Activated B cell treated with CpG ODN at 0.5 μM for 24 hours (primary cell): ENCODE measurements around the gene LIF. TPM values are rescaled to one million over a fixed set of nuclear protein-coding genes. Genes with fewer than 3 reads are reported as not detected.
A peak's percentile ranks its signal among the peaks of the same experiment; 100 is the strongest.

ENCODE experiments used
- ATAC-seq: fragments of 200-7000 bp; cut with Tn5 transposase; one replicate; pipeline ENCODE4 v1.10.0; 2021; ENCODE audit warnings: low read depth, mild to moderate bottlenecking, moderate library complexity
- CTCF ChIA-PET: fragments of 350-600 bp; sonication (Branson Sonifier 250); formaldehyde crosslinking; loops from one replicate; lab custom pipeline; 2021; ENCODE audit warnings: antibody characterized with exemption; lab: Charles Lee
- POLR2A ChIA-PET: fragments of 350-600 bp; sonication (Branson Sonifier 250); formaldehyde crosslinking; loops from one replicate; lab custom pipeline; 2021; ENCODE audit warnings: antibody characterized with exemption; lab: Charles Lee
- DNase-seq: peaks from one replicate; pipeline ENCODE4 v3.0.0; 2022
- H3K27ac Mint-ChIP-seq: one replicate; pipeline ENCODE4 v1.8.0; 2020; ENCODE audit warnings: mixed read lengths
- H3K27me3 Mint-ChIP-seq: one replicate; pipeline ENCODE4 v1.8.0; 2021; ENCODE audit warnings: mixed read lengths
- H3K36me3 Mint-ChIP-seq: one replicate; pipeline ENCODE4 v1.8.0; 2021; ENCODE audit warnings: low read depth, mixed read lengths
- H3K4me1 Mint-ChIP-seq: one replicate; pipeline ENCODE4 v1.8.0; 2021; ENCODE audit warnings: mixed read lengths
- H3K4me3 Mint-ChIP-seq: one replicate; pipeline ENCODE4 v1.8.0; 2020; ENCODE audit warnings: mild to moderate bottlenecking, mixed read lengths
- H3K9me3 Mint-ChIP-seq: one replicate; pipeline ENCODE4 v1.8.0; 2020; ENCODE audit warnings: mixed read lengths
- intact Hi-C: fragments of 100-400 bp; cut with micrococcal nuclease; formaldehyde crosslinking; loops from one replicate; pipeline ENCODE4 v1.15.1; 2024
- total RNA-seq: library from RNA; stranded (reverse); gene quantifications from 2 replicates; pipeline ENCODE4 v1.2.3, GENCODE V29; 2022
- TF ChIP-seq, protein P1 (sequence below): fragments of 200-600 bp; IDR thresholded peaks from one replicate; pipeline ENCODE4 v1.8.0; 2022; ENCODE audit warnings: antibody characterized with exemption, mild to moderate bottlenecking

LIF gene
- total RNA-seq, 1 donor from 2014 or later = 0.44 TPM

DNA sequence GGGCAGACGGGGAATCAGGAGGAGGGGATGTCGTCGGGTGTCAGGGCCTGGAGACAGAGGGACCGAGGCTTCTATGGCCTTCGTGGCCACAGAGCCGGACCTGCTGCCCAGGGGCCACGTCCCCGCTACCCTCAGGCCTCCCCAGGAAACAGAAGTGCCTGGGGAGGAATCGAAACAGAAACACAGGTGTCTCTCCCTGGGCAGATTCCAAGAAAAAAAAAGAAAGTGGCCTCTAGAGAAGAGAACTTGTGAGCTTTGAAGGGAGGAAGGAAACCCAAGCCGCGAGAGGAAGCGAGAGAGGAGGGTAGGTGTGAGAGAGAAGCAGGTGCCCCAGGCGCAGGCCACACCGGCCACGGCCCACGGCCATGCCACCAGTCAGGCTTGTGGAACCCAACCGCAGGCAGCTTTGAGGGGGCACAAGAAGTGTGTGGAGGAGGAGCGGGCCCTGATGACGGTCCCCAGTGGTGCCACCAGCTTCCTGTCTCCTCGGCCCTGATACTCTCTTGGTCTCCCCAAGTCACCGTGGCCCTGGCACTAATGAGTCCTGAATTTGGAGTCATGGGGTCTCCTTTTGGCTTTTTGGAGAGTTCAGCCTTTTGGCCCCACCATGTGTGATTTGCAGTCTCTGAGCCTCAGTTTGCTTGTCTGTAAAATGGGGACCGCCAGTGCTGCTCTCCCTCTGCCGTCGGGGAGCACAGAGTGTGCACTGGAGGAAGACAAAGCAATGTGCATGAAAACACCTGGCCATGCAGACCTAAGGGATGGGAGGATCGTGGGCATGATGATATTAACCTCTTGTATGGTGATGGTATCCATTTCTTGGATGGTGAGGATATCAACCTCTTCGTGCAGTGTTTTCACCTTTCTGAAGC lies 25.2 kb downstream of the LIF start:
- Mint-ChIP-seq H3K27ac (no peak overlapping the region), H3K4me1 (peaks cover 20% of the 10 kb centered on the region), H3K27me3 (peaks cover 5% of the 10 kb centered on the region), H3K4me3 (peak overlapping the region; percentile 16), H3K36me3 (no peaks in the 10 kb centered on the region), H3K9me3 (no peaks in the 10 kb centered on the region)
- ATAC-seq = peak; percentile 31
- intact Hi-C loops = no loop called here
- CTCF ChIA-PET = no interaction called here
- TF ChIP-seq, protein P1, sequence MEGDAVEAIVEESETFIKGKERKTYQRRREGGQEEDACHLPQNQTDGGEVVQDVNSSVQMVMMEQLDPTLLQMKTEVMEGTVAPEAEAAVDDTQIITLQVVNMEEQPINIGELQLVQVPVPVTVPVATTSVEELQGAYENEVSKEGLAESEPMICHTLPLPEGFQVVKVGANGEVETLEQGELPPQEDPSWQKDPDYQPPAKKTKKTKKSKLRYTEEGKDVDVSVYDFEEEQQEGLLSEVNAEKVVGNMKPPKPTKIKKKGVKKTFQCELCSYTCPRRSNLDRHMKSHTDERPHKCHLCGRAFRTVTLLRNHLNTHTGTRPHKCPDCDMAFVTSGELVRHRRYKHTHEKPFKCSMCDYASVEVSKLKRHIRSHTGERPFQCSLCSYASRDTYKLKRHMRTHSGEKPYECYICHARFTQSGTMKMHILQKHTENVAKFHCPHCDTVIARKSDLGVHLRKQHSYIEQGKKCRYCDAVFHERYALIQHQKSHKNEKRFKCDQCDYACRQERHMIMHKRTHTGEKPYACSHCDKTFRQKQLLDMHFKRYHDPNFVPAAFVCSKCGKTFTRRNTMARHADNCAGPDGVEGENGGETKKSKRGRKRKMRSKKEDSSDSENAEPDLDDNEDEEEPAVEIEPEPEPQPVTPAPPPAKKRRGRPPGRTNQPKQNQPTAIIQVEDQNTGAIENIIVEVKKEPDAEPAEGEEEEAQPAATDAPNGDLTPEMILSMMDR = no peak
- DNase-seq = no peak
- POLR2A ChIA-PET = no interaction called here

DNA sequence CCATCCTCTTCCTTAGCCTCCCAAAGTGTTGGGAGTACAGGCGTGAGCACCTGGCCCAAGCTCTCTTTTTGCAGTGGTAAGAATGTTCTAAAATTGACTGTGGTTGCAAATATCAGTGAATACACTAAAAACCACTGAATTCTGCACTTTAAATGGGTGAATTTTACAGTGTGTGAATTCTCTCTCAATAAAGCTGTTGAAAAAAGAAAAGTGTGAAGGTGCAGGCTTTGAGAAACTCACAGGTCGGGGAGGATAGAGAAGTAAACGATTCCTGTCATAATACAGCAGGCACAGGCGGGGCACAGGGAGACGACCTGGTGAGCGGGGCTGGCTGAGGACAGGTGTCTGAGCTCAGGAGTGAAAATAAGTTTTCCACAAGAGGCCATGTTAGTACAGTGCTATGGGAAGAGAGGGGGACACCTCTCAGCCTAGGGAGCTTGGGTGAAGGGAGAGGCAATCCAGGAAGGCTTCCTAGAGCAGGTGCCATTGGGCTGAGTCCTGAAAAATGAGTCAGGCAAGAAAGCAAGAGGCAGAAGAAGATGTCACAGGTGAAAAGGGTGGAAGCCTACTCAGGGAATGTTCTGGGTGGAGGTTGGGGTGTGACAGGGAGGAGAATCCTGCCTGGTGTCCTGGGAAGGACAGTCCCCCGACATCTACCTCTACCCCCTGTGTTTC lies 26.1 kb downstream of the LIF start:
- peaks cover 20% of the 10 kb centered on the region for H3K4me1 Mint-ChIP-seq
- ChIA-PET POLR2A (no interaction called here), CTCF (no interaction called here)
- no peak for DNase-seq
- ATAC-seq = no peak
- H3K4me3 Mint-ChIP-seq = no peak overlapping the region
- no peak overlapping the region for H3K27ac Mint-ChIP-seq
- H3K27me3 Mint-ChIP-seq = peaks cover 5% of the 10 kb centered on the region
- intact Hi-C loops = no loop called here
- H3K36me3 Mint-ChIP-seq = no peaks in the 10 kb centered on the region
- TF ChIP-seq, protein P1 = no peak
- H3K9me3 Mint-ChIP-seq = no peaks in the 10 kb centered on the region

DNA sequence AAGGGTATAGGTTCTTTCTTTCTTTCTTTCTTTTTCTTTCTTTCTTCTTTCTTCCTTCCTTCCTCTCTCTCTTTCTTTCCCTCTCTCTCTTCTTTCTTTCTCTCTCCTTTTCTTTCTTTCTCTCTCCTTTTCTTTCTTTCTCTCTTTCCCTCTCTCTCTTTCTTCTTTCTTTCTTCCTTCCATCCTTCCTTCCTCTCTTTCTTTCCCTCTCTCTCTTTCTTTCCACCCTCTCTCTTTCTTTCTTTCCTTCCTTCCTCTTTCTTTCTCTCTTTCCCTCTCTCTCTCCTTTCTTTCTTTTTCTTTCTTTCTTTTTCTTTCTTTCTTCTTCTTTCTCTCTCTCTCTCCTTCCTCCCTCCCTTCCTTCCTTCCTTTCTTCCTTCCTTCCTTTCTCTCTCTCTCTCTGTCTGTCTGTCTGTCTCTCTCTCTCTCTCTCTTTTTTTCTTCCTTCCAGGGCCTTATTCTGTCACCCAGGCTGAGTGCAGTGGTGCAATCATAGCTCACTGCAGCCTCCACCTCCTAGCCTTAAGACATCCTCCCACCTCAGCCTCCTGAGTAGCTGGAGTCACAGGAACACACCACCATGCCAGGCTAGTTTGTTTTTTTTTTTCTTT lies 26.8 kb downstream of the LIF start:
- intact Hi-C loops = no loop called here
- Mint-ChIP-seq H3K4me1 (peaks cover 20% of the 10 kb centered on the region), H3K36me3 (no peaks in the 10 kb centered on the region), H3K27ac (no peak overlapping the region), H3K9me3 (no peaks in the 10 kb centered on the region), H3K4me3 (no peak overlapping the region), H3K27me3 (peaks cover 3% of the 10 kb centered on the region)
- ATAC-seq (no peak), DNase-seq (no peak)
- ChIA-PET CTCF (no interaction called here), POLR2A (no interaction called here)
- TF ChIP-seq, protein P1 = no peak

DNA sequence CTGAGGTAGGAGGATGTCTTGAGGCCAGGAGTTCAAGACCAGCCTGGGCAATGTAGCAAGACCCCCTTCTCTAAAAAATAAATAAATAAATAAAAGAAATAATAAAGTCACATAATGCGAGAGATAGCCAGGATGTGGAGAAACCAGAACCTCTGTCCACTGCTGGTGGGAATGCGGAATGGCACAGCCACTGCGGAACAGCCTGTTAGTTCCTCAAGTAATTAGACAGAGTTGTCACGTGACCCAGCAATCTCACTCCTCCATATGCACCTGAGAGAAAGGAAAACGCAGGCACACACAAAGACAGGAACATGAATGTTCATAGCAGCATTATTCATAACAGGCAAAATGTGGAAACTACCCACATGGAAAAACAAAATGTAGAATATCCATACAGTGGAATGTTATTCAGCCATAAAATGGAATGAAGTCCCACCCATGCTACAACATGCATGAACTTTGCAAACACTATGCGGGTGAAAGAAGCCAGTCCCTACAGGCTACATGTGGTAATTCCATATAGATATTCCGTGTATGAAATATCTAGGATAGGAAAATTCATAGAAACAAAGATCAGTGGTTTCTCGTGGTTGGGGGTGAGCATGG lies 27.4 kb downstream of the LIF start:
- TF ChIP-seq, protein P1 = no peak
- Mint-ChIP-seq H3K27me3 (peaks cover 3% of the 10 kb centered on the region), H3K9me3 (no peaks in the 10 kb centered on the region), H3K27ac (no peak overlapping the region), H3K4me1 (peaks cover 20% of the 10 kb centered on the region), H3K36me3 (no peaks in the 10 kb centered on the region), H3K4me3 (no peak overlapping the region)
- CTCF ChIA-PET = no interaction called here
- intact Hi-C loops = no loop called here
- DNase-seq = no peak
- ATAC-seq = no peak
- POLR2A ChIA-PET = no interaction called here
